GM12878 (cell line): ENCODE results near the gene SCTR.

ENCODE experiments used
- FOXK2 ChIP-seq: fragments of 450-650 bp; IDR thresholded peaks from 2 replicates; pipeline ENCODE4 v1.6.1; 2017; ENCODE audit warnings: mild to moderate bottlenecking, moderate library complexity
- TAF1 ChIP-seq: IDR thresholded peaks from 2 replicates; pipeline ENCODE4 v1.6.1; 2011; ENCODE audit warnings: mild to moderate bottlenecking, low read depth, low read length, borderline replicate concordance
- TF ChIP-seq, protein P1 (sequence below), 3 experiments: IDR thresholded peaks in 2 of 3; conservative IDR thresholded peaks in 1 of 3; 2 replicates each; pipeline ENCODE4 v1.5.1; 2011; ENCODE audit warnings: low read depth in 3 of 3, low read length in 3 of 3, mild to moderate bottlenecking in 3 of 3, control low read depth in 2 of 3, moderate library complexity in 2 of 3, inconsistent platforms in 1 of 3, mixed read lengths in 1 of 3; ENCODE audit not compliant: control insufficient read depth in 2 of 3, insufficient read depth in 1 of 3; ENCODE audit errors: extremely low read depth in 1 of 3

DNA sequence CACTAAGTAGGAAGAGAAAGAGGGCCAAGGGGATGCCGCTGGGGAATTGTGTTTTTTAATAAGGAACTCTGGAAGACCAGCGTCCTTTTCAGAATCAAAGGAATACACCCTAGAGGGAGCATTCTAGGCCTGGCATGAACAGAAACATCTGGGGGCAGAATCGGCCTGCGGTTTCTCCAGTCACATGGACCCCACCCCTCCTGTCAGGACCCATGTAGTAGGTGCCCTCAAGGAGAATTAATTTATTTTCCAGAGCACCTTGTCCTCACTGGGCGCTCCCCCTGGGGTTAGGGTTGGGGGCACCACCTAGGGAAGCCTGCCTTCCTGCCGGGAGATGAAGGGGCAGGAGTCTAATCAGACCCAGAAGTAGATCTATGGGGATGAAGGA lies 48.4 kb downstream of the SCTR start:
- TF ChIP-seq FOXK2 (no peak), TAF1 (no peak)
- TF ChIP-seq, protein P1, sequence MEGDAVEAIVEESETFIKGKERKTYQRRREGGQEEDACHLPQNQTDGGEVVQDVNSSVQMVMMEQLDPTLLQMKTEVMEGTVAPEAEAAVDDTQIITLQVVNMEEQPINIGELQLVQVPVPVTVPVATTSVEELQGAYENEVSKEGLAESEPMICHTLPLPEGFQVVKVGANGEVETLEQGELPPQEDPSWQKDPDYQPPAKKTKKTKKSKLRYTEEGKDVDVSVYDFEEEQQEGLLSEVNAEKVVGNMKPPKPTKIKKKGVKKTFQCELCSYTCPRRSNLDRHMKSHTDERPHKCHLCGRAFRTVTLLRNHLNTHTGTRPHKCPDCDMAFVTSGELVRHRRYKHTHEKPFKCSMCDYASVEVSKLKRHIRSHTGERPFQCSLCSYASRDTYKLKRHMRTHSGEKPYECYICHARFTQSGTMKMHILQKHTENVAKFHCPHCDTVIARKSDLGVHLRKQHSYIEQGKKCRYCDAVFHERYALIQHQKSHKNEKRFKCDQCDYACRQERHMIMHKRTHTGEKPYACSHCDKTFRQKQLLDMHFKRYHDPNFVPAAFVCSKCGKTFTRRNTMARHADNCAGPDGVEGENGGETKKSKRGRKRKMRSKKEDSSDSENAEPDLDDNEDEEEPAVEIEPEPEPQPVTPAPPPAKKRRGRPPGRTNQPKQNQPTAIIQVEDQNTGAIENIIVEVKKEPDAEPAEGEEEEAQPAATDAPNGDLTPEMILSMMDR (IDR thresholded peaks at IDR 0.05 in 2 of 3, conservative IDR thresholded peaks at IDR 0.05 in 1 of 3; ENCODE audit: control insufficient read depth in 2 of 3, extremely low read depth in 1 of 3, insufficient read depth in 1 of 3, low read depth in 3 of 3, low read length in 3 of 3), result no peak
